WERI-Rb-1 (cell line): ENCODE results near the gene PARL.

Experiments used
- DNase-seq: peaks from one replicate; pipeline ENCODE4 v3.0.0-alpha.2; 2020
- H3K27ac ChIP-seq: fragments of 250-450 bp; sonication (Bioruptor Pico); 2 replicates; pipeline ENCODE4 v1.5.1; 2020; ENCODE audit warnings: mild to moderate bottlenecking, moderate library complexity
- H3K27me3 ChIP-seq: fragments of 250-450 bp; sonication (Bioruptor Pico); 2 replicates; pipeline ENCODE4 v1.5.1; 2021; ENCODE audit warnings: mild to moderate bottlenecking, low read depth, moderate library complexity; ENCODE audit not compliant: insufficient read depth, severe bottlenecking
- H3K36me3 ChIP-seq: fragments of 250-450 bp; sonication (Bioruptor Pico); 2 replicates; pipeline ENCODE4 v1.5.1; 2020; ENCODE audit warnings: mild to moderate bottlenecking, moderate library complexity
- H3K4me3 ChIP-seq: 2 replicates; pipeline ENCODE4 v1.5.1; 2011; ENCODE audit warnings: low read depth, mild to moderate bottlenecking, control low read depth, low read length
- H3K9me3 ChIP-seq: fragments of 250-450 bp; sonication (Bioruptor Pico); 2 replicates; pipeline ENCODE4 v1.5.1; 2021; ENCODE audit warnings: mild to moderate bottlenecking, moderate library complexity; ENCODE audit not compliant: severe bottlenecking
- CTCF ChIP-seq: IDR thresholded peaks from 2 replicates; pipeline ENCODE4 v1.5.1; 2011; ENCODE audit warnings: low read depth, mild to moderate bottlenecking, control low read depth, inconsistent platforms, low read length

PARL gene

GRCh38 chr3:183807209-183807728, 77.4 kb downstream of the PARL start:
- peaks cover 95% of the 10 kb centered on the region for H3K36me3 ChIP-seq
- DNase-seq: no peak
- H3K27ac ChIP-seq: no peak overlapping the region
- TF ChIP-seq CTCF: no peak
- no peak overlapping the region for H3K4me3 ChIP-seq
- no peaks in the 10 kb centered on the region for H3K27me3 ChIP-seq
- no peaks in the 10 kb centered on the region for H3K9me3 ChIP-seq

- no peaks in the 10 kb centered on the region for H3K9me3 ChIP-seq
- peaks cover 93% of the 10 kb centered on the region for H3K36me3 ChIP-seq
- no peaks in the 10 kb centered on the region for H3K27me3 ChIP-seq
- no peak overlapping the region for H3K27ac ChIP-seq
- TF ChIP-seq CTCF: no peak
- H3K4me3 ChIP-seq: no peak overlapping the region
- DNase-seq: no peak
These were observed 81.7 kb downstream of the PARL start for GRCh38 chr3:183802989-183803388.

GRCh38 chr3:183801601-183802000, 83.1 kb downstream of the PARL start:
- no peaks in the 10 kb centered on the region for H3K9me3 ChIP-seq
- H3K27ac ChIP-seq: no peak overlapping the region
- no peak overlapping the region for H3K4me3 ChIP-seq
- H3K27me3 ChIP-seq: no peaks in the 10 kb centered on the region
- peaks cover 89% of the 10 kb centered on the region for H3K36me3 ChIP-seq
- no peak for DNase-seq
- TF ChIP-seq CTCF: no peak

GRCh38 chr3:183800243-183800863, 84.3 kb downstream of the PARL start:
- TF ChIP-seq CTCF: no peak
- Histone ChIP-seq H3K27ac (no peak overlapping the region), H3K36me3 (peaks cover 83% of the 10 kb centered on the region), H3K27me3 (no peaks in the 10 kb centered on the region), H3K9me3 (no peaks in the 10 kb centered on the region), H3K4me3 (no peak overlapping the region)
- DNase-seq: no peak

GRCh38 chr3:183799461-183799860, 85.2 kb downstream of the PARL start:
- no peak for DNase-seq
- H3K9me3 ChIP-seq: no peaks in the 10 kb centered on the region
- H3K4me3 ChIP-seq: no peak overlapping the region
- peaks cover 76% of the 10 kb centered on the region for H3K36me3 ChIP-seq
- no peaks in the 10 kb centered on the region for H3K27me3 ChIP-seq
- no peak overlapping the region for H3K27ac ChIP-seq
- TF ChIP-seq CTCF: no peak

GRCh38 chr3:183797996-183798395, 86.7 kb downstream of the PARL start:
- TF ChIP-seq CTCF: no peak
- H3K36me3 ChIP-seq: peaks cover 78% of the 10 kb centered on the region

More at GRCh38 chr3:183797996-183798395, 86.7 kb downstream of the PARL start:
- H3K27me3 ChIP-seq: no peaks in the 10 kb centered on the region
- no peaks in the 10 kb centered on the region for H3K9me3 ChIP-seq
- H3K27ac ChIP-seq: no peak overlapping the region
- no peak for DNase-seq
- no peak overlapping the region for H3K4me3 ChIP-seq
